ENCODE results near the gene AKAP7. TPM values are rescaled to one million over a fixed set of nuclear protein-coding genes. Genes with fewer than 3 reads are reported as not detected.
A peak's percentile ranks its signal among the peaks of the same experiment; 100 is the strongest.

The AKAP7 gene
- total RNA-seq, 1 donor from 2014 or later = 10.3 TPM

DNA sequence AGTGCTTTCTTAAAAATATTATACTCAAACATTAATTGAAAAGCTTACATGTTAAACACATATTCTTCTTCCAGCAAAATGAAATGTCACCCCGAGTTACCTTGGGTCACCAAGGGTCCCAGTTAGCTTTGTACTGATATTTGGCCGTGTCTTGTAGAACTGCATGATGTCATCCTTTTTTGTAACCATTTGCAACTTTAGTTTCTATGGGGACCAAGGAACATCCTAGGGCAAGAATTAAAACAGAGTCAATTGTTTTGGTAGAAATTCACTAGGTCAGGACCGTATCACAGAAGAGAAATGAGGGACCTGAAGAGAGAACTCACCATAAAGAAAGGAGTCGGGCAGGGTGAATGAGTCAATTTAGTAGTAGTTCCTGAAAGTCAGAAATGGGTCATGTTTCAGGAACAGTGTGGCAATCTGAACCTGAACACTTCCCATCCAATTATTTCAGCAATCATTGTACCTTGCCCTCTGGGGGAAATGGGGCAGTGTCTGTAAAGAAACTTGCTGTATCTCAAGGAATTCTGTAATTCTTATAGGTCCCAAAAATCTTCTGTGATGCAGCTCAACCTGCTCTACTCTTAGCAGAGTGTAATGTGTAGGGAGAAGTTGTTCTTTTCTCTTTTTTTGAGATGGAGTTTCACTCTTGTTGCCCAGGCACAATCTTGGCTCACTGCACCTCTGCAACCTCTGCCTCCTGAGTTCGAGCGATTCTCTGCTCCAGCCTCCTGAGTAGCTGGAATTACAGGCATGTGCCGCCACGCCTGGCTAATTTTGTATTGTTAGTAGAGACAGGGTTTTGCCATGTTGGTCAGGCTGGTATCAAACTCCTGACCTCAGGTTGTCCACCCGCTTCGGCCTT, 5.3 kb upstream of the AKAP7 start:
- ATAC-seq (ENCODE audit: poor library complexity) (no peak), DNase-seq (no peak)
- intact Hi-C loops (cut with DNase I) = no loop called here

GRCh38 chr6:131130554-131130940, 4.7 kb upstream of the AKAP7 start:
- no peak for DNase-seq
- ATAC-seq (ENCODE audit: poor library complexity) = no peak
- intact Hi-C loops (cut with DNase I) = no loop called here

DNA sequence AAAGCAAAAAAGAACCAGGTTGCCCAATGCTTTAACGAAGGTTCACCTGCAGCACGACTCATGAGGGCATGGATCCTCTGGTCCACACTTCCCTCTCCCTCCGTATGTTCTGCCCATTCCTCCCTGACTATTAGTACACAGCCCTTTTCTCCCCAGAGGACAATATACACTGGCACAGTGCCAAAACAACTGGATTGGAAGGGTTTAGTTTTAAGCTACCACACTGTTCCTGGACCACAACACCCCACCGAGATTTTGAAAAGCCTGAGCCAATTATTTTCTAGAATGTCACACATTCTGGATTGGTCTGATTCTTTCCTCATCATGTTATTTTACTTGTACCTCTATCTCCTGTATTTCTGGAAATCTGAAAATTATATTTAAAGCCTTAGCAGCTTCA, 2.9 kb upstream of the AKAP7 start:
- ATAC-seq (ENCODE audit: poor library complexity) (no peak), DNase-seq (no peak)
- intact Hi-C loops (cut with DNase I) = no loop called here

GRCh38 chr6:131134220-131134979, 867 bp upstream of the AKAP7 start:
- ATAC-seq (ENCODE audit: poor library complexity) (no peak), DNase-seq (no peak)
- intact Hi-C loops (cut with DNase I) = no loop called here

DNA sequence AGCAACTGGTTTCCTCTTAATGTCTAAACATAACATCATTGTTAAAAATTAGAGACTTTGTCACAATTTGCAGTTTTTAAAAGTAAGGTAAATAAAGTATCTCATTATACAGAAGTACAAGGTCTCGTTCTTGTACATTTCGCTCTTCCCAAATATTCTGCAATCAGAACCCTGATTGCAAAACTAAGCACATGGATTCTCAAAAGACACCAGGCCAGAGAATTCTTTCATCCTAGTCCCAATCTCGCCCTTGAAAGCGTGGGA, 355 bp upstream of the AKAP7 start:
- intact Hi-C loops (cut with DNase I) = no loop called here
- ATAC-seq (ENCODE audit: poor library complexity) (no peak), DNase-seq (no peak)

DNA sequence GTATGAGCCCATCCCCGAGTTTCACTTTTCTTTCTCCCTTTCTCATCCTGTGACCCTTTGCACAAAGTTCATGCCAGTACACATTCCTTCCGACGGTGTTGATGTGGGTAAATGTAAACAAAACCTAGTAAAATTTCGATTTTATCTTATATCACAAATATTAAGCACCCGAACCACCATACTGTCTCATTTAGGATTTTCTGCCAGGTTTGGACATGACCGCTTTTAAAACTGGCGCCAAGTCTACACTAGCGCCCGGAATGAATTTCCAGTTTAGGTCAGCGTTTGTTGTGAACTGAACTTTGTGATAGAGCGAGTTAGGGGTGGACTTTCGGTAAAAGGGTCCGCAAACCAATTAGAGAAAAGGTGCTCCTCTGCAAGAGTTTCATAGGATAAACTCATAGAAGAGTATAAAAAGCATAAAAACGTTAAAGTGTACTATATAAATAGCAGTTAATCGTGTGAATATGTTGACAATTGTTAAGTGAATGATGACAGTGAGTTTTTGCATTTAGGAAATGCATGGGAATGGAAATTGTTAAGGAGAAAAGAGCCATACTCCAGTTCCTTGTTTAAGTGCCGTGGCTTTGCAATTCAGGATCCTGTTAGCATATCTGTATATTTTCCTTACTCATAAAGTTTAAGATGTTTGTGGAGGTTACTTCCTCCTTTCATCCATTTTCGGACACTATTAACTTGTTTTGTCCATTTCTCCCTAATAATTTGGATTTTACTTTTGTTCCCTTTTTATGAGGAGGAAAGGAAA, 937 bp downstream of the AKAP7 start:
- intact Hi-C loops (cut with DNase I) = no loop called here
- ATAC-seq (ENCODE audit: poor library complexity) = peak; percentile 40
- no peak for DNase-seq

DNA sequence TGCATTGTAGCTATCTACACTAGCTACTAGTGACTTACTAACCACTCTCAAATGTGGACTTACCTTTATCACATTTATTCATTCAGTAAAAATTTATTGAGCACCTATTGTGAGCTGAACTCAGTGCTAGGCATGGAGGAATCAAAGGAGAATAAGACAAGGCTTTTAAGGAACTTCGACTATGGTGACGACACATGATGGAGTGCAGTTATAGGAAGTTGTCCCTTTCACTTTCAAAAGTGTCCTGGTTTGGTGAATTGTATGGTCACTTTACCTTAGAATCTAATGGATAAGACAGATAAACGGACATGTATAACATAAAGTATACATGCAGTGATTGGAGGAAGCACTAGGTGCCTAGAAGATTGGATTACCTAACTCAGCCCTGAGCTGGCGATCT, 4.3 kb downstream of the AKAP7 start:
- no peak for DNase-seq
- intact Hi-C loops (cut with DNase I) = no loop called here

DNA sequence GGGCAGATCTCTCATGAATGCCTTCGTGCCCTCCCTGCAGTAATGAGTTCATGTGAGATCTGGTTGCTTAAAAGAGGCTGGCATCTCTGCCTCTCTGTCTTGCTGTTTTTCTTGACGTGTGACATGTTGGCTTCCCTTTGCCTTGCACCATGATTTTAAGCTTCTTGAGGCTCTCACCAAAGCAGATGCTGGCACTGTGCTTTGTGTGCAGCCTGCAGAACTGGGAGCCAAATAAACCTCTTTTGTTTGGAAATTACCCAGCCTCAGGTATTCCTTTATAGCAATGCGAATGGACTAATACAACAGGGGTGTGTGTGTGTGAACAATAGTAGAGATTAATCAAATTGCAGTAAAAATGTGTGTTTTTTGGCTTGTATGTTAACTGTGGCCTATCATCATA, 8.1 kb downstream of the AKAP7 start:
- DNase-seq (no peak), ATAC-seq (ENCODE audit: poor library complexity) (no peak)
- intact Hi-C loops (cut with DNase I) = no loop called here

More for the DNA sequence above, 4.3 kb downstream of the AKAP7 start:
- ATAC-seq (ENCODE audit: poor library complexity) = no peak

GRCh38 chr6:131146865-131147264, 11.6 kb downstream of the AKAP7 start:
- DNase-seq (no peak), ATAC-seq (ENCODE audit: poor library complexity) (no peak)

GRCh38 chr6:131156411-131156810, 21.1 kb downstream of the AKAP7 start:
- DNase-seq (no peak), ATAC-seq (ENCODE audit: poor library complexity) (no peak)
- intact Hi-C loops (cut with DNase I) = no loop called here

More at GRCh38 chr6:131146865-131147264, 11.6 kb downstream of the AKAP7 start:
- intact Hi-C loops (cut with DNase I) = no loop called here

DNA sequence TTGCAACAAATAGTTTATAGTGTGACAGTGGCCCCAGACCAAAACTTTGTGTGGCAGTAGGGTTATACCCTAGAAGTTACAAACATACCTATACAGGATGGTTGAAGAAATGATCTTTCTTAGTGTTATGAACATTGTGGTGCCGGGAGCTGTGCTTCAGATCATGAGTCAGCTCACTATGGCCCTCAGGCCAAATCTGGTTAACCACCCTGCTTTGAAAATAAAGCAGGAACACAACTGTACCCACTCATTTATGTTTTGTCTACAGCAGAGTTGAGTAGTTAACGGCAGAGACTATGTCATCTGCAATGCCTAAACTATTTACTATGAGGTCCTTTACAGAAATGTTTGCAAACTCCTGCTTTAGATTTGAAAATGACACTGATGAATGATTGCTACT, 24.3 kb downstream of the AKAP7 start:
- intact Hi-C loops (cut with DNase I) = no loop called here
- no peak for DNase-seq
- no peak for ATAC-seq (ENCODE audit: poor library complexity)

- ATAC-seq (ENCODE audit: poor library complexity) (no peak), DNase-seq (no peak)
- intact Hi-C loops (cut with DNase I) = no loop called here
Observed at GRCh38 chr6:131160254-131160758, 25.0 kb downstream of the AKAP7 start.

- DNase-seq (no peak), ATAC-seq (ENCODE audit: poor library complexity) (no peak)
- intact Hi-C loops (cut with DNase I) = no loop called here
Observed at GRCh38 chr6:131161987-131162386, 26.7 kb downstream of the AKAP7 start.

GRCh38 chr6:131163886-131164285, 28.6 kb downstream of the AKAP7 start:
- intact Hi-C loops (cut with DNase I) = no loop called here
- no peak for DNase-seq
- no peak for ATAC-seq (ENCODE audit: poor library complexity)

DNA sequence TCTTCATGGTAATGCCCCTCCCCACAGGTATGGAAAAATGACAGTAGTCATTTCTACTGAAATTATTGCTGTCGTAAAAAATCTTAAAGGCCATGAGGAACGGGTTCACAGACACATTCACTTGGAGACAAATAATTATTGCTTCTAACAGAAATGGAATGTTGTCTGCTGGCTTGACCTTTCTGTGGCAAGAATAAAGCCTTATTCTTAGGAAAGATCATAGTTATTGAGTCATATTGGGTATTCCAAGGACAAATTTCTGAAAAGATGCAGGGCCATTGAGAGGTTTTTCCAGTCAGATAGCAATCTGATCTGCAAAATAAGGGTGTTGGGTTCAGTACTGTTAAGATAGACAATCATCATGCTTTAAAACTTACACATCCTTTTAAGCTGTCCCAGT, 29.2 kb downstream of the AKAP7 start:
- intact Hi-C loops (cut with DNase I) = no loop called here
- no peak for ATAC-seq (ENCODE audit: poor library complexity)
- DNase-seq = no peak

- ATAC-seq (ENCODE audit: poor library complexity) = no peak
- DNase-seq = no peak
- intact Hi-C loops (cut with DNase I) = no loop called here
Observed at GRCh38 chr6:131167773-131168172, 32.5 kb downstream of the AKAP7 start.

GRCh38 chr6:131169613-131170012, 34.3 kb downstream of the AKAP7 start:
- DNase-seq = no peak
- no peak for ATAC-seq (ENCODE audit: poor library complexity)
- intact Hi-C loops (cut with DNase I) = no loop called here

DNA sequence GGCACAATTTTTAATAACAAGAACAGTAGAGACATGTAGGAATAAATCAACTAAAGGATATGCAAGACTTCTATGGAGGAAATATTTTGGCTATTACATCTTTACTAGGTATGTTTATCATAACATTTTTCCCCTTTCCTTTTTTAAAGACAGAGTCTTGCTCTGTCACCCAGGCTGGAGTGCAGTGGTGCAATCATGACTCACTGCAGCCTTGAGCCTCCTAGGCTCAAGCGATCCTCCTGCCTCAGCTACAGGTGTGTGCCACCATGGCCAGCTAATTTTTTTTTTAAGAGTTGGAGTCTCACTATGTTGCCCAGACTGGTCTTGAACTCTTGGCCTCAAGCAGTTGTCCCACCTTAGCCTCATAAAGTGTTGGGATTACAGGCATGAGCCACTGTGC, 37.0 kb downstream of the AKAP7 start:
- DNase-seq = no peak
- intact Hi-C loops (cut with DNase I) = no loop called here
- ATAC-seq (ENCODE audit: poor library complexity) = no peak

GRCh38 chr6:131173680-131174079, 38.4 kb downstream of the AKAP7 start:
- DNase-seq = no peak
- intact Hi-C loops (cut with DNase I) = no loop called here
- no peak for ATAC-seq (ENCODE audit: poor library complexity)

DNA sequence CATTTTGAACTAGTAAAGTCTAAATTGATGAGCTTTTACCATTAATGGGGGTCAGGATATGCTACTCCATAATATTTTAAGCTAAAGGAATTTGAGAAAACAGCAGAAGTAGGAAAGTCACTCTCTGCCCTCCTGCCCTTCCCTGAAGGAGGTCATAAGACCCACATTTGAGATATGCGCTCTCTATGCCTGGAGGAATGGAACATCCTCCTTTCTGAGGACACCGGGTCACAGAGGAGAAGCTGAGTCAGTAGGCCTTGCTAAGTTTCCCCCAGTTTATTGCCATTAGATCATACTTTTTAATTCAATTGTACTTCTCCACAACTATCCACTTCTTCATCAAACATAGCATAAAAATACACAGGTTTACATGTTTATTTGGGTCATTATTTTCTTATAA, 40.3 kb downstream of the AKAP7 start:
- DNase-seq (no peak), ATAC-seq (ENCODE audit: poor library complexity) (no peak)

More for the DNA sequence above, 40.3 kb downstream of the AKAP7 start:
- intact Hi-C loops (cut with DNase I) = no loop called here

Measured in Right ventricle myocardium superior (tissue), 1 donor.